ENCODE data around the gene MRPL54.

MRPL54 gene

DNA sequence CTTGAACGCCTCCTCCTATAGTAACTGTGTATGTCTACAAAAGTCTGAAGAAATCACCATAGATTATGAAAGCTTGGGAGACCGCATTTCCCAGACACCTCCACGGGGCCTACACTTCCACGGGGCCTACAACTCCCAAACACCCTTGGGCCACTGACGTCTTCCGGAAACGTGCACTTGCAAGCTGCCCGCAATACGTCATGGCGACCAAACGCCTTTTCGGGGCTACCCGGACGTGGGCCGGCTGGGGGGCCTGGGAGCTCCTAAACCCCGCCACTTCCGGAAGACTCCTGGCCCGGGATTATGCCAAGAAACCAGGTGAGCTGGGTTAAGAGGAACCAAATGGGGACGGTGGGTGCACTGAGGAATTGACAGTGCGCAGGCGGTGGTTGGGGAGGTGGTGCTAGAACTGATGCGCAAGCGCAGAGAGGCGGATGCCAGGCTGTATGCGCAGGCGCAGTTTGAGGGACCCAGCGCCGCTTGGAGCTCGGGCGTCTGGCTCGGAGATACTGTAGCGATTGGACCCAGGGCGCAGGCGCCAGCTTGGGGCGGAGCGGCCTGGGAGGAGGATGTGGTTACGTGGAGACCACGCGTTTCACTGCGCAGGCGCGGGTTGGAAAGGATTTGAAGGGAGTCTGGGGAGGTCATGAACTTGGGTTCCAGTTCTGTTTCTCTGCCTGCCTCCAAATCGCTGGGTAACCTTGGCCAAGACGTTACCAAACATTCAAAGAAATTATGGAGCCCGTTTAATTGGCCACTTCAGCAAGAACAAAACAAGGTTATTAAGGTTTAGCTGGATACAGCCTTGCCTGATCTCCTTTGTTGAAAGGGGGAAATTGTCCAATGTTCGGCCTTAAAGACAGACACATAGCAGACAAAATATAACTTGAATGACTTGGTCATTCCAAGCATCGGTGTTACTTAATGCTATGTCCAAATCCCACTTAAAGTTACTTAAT is at the start of gene MRPL54:
TSS of gene MRPL54 (plus strand) at position 182 of the 959 bp plus-strand sequence. CDS start at position 201, 19 bp downstream.
- peak; percentile 100 for DNase-seq (ENCODE audit: low spot score)

DNA sequence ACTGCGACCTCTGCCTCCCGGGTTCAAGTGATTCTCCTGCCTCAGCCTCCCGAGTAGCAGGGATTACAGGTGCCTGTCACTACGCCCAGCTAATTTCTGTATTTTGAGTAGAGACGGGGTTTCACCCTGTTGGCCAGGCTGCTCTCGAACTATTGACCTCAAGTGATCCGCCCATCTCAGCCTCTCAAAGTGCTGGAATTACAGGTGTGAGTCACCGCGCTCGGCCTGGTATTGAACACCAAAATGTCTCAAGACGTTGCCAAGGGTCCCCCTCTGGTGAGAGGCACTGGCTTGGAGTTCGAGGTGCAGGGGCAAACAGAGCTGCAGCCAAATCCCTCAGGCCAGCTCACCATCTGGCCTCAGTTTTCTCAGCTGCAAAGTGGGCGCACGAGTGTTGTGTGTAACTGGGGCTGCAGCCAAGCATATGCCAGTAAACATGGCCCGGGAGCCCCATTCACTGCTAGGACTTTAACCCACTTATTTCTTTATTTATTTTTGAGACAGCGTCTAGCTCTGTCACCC is 46.3 kb upstream of the MRPL54 start:
- DNase-seq (ENCODE audit: low spot score), result no peak

DNA sequence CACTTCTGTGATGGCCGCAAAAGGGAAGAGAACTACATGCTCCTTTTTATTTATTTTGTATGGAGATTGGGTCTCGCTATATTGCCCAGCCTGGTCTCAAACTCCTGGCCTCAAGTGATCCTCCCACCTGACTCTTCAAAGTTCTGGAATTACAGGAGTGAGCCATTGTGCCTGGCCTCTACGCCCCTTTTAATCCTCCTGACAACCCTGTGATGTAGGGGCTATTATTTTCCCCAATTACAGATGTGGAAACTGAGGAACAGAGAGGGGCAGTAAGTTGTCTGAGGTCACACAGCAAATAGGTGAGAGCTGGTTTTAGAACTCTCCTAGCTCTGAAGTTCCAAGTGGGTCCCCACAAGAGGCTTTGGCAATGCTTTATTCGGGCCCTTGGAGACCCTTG is 42.6 kb upstream of the MRPL54 start:
- no peak for DNase-seq (ENCODE audit: low spot score)

DNA sequence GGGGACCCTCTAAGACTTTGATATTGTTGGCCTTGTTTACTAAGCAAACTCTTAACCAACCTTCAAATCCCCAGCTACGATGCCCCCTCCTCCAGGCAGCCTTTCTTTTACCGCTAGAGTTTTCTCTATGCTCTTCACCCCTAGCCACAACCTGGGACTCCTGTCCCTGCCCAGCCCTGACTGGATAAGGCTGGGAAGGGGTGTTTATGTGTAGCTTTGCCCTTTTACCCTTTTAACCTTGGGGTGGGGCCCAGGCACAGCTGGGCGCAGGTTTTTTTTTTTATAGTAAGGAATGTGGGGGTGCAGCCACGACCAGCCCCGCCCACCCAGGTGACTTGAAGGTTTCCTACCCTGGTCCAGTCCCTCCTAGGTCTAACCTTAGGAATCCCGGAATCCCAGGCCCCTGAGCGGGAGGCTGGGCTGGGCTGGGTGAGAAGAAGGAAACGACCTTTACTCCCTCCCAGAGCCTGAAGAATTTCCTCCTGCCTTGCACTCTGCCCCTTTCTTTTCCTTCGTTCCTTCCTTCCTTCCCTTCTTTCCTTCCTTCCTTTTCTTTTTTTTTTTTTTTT is 42.0 kb upstream of the MRPL54 start:
- no peak for DNase-seq (ENCODE audit: low spot score)

DNA sequence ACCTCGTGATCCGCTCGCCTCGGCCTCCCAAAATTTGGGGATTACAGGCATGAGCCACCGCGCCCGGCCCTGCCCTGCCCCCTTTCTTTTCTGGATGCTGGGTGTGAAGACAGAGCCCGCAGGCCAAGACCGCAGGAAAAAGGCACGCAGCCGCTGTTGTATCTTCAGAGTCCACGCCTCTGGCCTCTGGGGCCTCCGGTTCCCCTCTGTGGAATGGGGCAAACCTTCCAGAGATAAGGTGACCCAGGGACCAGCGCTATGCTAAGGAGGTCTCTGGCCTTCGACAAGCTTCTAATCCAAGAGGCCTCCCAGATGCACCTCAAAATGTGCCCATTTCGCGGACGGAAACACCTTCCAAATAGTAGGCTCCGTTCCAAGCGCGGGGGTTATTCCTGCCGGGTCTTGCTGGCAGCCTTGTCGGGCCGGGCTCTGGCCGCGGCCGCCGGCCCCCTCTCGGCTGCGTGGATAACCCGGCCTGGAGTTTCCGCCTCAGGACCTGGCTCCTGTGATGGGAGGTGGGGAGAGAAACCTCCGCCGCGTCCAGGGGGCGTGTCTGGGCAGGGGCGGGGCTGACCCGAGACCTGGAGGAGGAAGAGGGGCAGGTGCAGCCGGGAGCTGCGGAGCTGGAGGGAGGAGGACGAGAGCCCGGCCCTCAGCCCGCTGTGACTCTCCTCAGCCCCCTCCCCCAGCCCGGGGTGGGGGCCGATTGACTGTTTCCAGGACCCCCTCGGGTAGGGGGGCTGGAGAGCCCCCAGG is 41.2 kb upstream of the MRPL54 start:
- no peak for DNase-seq (ENCODE audit: low spot score)

DNA sequence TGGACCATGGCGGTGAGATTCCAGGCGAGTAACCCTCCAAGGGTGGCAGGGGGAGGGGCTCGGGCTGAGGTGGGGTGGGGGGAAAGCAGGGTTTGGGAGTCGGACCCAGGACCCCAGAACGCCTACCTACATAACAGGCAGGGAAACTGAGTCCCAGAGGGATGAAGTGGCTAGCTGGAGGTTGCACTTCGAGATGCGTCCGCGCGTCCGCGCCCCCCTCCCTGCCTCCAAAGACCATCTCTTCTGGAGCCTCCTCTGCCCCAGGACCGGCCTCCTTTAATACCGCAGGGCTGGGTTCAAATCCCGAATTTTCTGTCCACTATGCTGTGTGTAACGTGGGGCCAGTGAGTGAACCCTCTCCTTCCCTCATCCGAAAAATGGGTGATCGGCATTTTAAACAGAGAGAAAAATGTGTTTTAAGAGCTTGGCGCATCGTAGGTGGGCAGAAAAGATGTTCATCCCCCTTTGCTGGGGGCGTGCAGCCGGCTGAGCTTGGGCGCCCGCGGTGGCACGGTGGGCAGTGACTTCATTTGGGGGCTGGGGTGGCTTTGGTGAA is 40.5 kb upstream of the MRPL54 start:
- no peak for DNase-seq (ENCODE audit: low spot score)

DNA sequence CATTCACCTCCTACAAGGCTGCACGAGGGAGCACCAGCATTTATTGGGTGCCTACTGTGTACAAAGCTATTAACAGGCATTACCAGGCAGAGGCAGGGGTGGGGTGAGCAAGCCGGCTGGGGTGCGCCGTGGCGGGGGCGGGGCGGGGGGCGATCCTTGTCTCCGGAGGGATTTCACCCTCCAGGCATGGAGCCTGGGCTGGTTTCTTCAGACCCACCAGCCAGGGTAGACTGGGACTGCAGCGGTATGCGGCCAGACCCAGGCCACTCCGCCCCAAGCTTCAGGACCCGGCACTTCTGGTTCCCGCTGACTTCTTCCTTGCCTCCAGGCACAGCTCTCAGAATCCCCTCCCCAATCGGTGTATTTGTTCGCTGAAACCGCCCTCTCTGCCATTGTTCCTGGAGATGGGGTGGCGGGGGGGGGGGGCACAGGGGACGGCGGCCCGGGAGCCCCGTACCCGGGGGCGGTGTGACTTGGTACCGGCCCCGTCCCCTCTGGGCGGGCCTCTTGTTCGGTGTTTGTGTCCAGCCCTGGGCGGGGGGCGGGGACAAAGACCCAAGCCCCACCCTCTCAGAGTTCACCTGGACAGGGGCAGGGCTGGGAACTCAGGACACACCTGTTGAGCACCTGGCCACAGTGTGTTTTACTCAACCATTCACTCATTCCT is 39.9 kb upstream of the MRPL54 start:
- no peak for DNase-seq (ENCODE audit: low spot score)

DNA sequence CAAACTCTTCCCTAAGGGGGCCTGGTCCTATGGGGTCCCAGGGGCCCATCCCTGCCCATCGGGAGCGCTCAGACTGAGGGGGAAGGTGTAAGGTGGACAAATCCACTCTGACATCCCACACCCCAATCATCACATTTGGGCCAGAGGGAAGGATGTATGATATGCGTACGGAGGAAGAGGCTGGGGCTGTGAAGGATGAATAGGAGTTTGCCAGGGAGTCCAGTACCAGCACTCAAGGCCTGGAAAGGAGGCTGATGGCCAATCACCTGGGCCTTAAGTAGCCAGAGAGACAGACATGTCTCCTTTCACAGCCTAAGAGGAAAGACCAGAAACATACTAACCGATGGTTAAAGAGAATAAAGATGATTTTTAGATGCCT is 39.4 kb upstream of the MRPL54 start:
- DNase-seq (ENCODE audit: low spot score), result no peak

DNA sequence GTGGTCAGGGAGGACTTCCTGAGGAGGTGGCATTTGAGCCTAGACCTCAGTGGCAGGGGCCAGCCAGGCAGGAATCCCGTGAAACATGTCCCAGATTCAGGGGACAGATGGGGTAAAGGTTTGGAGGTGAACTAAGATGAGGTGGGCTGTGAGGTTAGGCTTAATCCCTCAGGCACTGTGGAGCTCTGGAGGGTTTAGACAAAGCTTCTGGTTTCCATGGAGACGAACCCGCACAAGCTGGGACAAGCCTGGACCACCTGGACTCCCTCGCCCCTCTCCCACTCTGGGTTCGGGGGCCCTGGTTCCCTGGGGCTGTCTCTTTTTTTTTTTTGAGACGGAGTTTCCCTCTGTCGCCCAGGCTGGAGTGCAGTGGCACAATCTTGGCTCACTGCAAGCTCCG is 38.6 kb upstream of the MRPL54 start:
- DNase-seq (ENCODE audit: low spot score), result no peak

DNA sequence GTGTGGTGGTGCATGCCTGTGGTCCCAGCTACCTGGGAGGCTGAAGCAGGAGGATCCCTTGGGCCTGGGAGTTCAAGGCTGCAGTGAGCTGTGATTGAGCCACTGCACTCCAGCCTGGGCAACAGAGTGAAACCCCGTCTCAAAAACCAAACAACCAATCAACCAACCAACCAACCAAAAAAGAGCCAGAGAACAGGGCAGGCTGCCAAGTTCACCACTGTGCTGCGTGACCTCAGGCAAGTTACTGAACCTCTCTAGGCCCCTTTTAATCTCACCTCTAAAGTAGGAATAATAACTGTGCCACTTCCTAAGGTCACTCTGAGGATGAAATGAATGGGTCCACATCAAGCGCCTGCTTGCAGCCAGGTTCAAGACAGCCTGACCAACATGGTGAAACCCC is 37.4 kb upstream of the MRPL54 start:
- no peak for DNase-seq (ENCODE audit: low spot score)

DNA sequence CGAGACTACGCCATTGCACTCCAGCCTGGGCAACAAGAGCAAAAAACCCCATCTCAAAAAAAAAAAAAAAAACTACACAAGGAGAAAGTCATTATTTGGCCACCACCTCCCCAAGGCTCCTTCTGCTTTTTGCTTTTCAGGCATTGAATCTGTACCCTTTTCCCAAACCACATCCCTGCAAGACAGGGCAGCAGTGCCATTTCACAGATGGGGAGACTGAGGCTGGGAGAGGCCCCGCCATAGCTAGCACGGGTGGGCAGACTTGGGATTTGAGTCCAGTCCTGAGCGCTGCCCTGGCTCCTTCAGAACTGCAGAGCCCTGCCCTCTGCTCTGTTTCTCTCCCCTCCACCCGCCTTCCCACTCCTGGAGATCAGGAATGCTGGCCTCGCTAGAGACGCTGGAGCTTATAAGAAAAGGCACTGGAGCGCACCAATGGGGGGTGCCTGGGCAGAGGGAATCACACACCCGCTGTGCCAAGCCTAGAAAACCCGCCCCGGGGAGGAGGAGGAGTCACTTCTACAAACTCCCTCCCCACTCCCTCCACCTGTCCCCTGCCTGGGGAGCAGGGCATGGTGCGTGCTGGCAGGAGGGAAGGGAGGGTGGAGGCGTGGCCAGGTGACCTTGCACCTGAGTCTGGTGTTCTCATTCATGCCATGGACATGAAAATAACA is 36.7 kb upstream of the MRPL54 start:
- no peak for DNase-seq (ENCODE audit: low spot score)

DNA sequence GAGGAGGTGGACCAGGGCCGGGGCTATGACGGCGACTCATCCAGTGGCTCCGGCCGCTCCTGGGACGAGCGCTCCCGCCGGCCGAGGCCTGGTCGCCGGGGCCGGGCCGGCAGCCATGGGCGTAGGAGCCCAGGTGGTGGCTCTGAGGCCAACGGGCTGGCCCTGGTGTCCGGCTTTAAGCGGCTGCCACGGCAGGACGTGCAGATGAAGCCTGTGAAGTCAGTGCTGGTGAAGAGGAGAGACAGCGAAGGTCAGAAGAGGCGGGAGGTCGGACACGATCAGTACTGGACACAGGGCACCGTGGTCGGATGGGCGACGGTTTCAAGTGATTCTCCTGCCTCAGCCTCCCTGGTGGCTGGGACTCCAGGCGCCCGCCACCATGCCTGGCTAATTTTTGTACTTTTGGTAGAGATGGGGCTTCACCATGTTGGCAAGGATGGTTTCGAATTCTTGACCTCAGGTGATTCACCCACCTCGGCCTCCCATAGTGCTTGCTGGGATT is 32.0 kb upstream of the MRPL54 start:
- DNase-seq (ENCODE audit: low spot score), result no peak

DNA sequence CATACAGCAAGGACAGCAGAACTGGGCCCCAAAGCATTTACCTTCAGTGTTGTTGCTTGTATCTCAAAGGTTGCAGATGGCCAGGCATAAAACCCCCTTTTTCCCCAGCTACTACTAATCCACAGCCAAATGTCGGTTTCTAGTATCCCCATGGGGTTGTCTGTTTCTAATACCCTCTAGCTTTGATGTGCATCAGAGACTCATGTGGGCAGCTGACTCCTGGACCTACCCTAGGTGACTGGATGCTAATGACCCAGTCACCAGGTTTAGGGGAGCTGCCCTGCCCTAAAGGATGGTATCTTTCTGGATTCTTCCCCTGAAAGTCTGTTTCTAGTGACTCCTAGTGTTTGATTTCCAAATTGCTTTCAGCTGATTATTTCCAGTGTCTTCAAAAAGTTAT is 30.4 kb upstream of the MRPL54 start:
- no peak for DNase-seq (ENCODE audit: low spot score)

DNA sequence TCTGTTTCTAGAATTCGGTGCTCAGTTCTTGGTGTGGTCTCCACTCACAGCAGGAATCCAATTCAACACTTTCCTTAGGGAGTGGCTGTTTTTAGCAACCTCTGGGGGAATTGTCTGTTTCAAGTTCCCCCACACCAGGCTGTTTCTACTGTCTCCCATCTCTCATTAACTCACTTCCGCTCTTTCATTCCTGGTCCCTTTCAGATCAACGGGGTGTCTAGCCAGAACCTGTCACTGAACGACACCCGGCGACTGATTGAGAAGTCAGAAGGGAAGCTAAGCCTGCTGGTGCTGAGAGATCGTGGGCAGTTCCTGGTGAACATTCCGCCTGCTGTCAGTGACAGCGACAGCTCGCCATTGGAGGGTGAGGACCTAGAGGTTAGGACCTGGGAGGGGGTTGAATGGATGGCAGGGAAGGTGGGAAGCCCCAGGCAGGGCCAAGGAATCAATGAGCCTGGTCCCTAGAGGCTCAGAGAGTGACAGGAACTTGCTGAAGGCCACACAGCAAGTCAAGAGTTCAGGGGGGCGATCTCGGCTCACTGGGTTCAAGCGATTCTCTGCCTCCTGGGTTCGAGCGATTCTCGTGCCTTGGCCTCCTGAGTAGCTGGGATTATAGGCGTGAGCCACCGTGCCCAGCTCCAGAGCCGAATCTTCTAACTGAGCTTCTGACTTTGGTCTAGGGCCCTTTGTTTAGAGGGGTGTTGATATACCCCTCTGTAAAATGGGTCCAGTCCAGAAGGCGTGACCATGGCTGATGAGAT is 28.8 kb upstream of the MRPL54 start:
- no peak for DNase-seq (ENCODE audit: low spot score)

DNA sequence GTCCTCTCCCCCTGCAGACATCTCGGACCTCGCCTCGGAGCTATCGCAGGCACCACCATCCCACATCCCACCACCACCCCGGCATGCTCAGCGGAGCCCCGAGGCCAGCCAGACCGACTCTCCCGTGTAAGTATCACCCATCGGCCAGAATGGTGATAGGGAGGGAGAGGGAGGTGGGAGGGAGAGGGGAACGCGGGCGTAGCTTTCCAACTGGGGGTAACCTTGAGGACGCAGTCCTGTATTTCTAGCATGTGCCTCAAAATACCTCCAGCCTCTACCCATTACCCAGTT is 28.2 kb upstream of the MRPL54 start:
- DNase-seq (ENCODE audit: low spot score), result no peak

DNA sequence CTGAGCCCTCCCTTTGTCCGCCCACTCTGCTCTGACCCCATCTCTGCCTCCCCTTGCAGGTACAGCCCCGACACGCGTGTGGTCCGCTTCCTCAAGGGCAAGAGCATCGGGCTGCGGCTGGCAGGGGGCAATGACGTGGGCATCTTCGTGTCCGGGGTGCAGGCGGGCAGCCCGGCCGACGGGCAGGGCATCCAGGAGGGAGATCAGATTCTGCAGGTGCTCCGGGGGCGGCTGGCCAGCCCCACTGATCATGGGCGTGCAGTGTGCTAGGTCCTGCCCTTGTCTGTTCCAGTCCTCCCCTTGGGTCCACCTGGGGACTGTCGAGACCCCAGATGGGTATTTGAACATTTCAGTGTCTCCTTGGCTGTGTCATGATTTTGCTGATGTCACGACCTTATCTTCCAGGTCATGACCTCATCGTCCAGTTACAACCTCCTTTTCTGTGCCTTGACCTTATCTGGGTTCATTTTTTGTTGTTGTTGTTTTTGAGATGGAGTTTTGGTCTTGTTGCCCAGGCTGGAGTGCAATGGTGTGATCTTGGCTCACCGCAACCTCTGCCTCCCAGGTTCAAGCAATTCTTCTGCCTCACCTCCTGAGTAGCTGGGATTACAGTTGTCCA is 26.3 kb upstream of the MRPL54 start:
- DNase-seq (ENCODE audit: low spot score), result no peak

DNA sequence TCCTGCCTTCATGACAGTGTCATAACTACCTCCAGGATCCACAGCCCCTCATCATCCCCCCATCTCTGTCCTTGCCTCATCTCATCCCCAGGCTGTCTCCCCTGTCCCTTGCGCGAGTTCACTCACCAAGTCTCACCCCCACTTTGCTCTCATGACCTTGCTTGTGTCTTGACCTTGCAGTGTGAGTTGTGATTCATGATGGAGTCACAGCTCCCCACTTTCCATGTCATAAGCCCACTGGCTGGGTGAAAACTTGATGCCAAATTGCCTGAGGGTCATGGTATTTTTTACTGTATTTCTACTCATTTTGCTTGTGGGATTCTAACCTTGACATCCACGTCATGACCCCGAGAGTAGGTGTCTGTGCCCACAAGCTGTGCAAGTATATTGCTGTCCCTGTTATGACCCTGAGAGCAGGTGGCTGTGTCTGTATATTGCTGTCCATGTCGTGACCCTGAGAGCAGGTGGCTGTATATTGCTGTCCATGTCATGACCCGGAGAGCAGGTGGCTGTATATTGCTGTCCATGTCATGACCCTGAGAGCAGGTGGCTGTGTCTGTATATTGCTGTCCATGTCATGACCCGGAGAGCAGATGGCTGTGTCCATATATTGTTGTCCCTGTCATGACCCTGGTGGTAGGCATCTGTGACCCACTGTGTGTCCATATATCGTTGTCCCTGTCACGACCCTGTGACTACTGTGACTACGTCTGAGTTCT is 24.8 kb upstream of the MRPL54 start:
- no peak for DNase-seq (ENCODE audit: low spot score)

DNA sequence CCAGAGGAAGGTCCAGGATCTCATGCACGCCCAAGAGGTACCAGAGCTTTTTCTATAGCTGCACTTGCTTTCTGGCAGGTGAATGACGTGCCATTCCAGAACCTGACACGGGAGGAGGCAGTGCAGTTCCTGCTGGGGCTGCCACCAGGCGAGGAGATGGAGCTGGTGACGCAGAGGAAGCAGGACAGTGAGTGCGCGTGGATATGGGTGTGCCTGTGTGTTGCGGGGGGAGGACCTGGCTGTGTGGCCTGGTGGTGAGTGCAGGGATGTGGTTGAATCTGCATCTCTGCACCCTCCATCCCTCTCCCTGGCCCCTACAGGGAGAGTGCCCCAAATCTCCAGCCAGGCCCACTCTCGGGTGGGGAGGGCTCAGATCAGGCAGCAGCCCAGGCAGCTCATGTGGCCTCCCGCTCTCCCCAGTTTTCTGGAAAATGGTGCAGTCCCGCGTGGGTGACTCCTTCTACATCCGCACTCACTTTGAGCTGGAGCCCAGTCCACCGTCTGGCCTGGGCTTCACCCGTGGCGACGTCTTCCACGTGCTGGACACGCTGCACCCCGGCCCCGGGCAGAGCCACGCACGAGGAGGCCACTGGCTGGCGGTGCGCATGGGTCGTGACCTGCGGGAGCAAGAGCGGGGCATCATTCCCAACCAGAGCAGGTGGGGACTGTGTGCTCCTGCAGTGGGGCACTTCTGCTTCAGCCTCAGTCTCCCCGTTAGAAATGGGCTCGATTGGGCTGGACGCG is 23.8 kb upstream of the MRPL54 start:
- DNase-seq (ENCODE audit: low spot score), result no peak

DNA sequence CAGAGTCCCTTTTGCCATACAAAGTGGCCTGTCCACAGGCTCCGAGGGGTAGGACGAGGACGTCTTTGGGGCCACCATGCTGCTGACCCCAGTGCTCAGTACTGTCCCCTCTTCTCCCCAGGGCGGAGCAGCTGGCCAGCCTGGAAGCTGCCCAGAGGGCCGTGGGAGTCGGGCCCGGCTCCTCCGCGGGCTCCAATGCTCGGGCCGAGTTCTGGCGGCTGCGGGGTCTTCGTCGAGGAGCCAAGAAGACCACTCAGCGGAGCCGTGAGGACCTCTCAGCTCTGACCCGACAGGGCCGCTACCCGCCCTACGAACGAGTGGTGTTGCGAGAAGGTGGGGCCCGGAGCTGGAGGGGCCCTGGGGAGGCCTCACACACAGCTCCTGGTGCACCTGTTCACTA is 22.1 kb upstream of the MRPL54 start:
- no peak for DNase-seq (ENCODE audit: low spot score)

All from pons (tissue), 1 donor.